HepG2 (cell line): ENCODE measurements around the gene ZFYVE28. TPM values are rescaled to one million over a fixed set of nuclear protein-coding genes. Genes with fewer than 3 reads are reported as not detected.

Experiments used
- ATAC-seq: fragments of 200-7000 bp; cut with Tn5 transposase; 3 replicates; pipeline ENCODE4 v1.9.1; 2020; ENCODE audit warnings: mild to moderate bottlenecking, moderate library complexity
- BruUV-seq: library from RNA; stranded (reverse); fragments of 400-500 nt; replicated peaks from 2 replicates; lab custom pipeline; 2021; lab: Mats Ljungman, UMichigan
- CTCF ChIA-PET: fragments of 300-600 bp; formaldehyde crosslinking; extraction: SDS; loops from one replicate; lab custom pipeline; 2021; ENCODE audit warnings: low total read pairs, inconsistent platforms, low intra/inter-chr PET ratio; lab: Yijun Ruan, JAX
- POLR2A ChIA-PET: fragments of 350-600 bp; sonication (Branson Sonifier 250); formaldehyde crosslinking; loops from one replicate; lab custom pipeline; 2020; ENCODE audit warnings: antibody characterized with exemption, inconsistent platforms; lab: Yijun Ruan, JAX
- DNase-seq: peaks from one replicate; pipeline ENCODE4 v3.0.0-alpha.2; 2015; ENCODE audit warnings: low spot score
- FAIRE-seq: peaks from 3 replicates; lab custom pipeline; 2011; peaks lifted over from hg19 to GRCh38; lab: Jason Lieb, UNC
- H2AFZ ChIP-seq: one replicate; pipeline ENCODE4 v1.6.1; 2011; ENCODE audit warnings: low read length, inconsistent platforms
- H3K27ac ChIP-seq: fragments of 300-600 bp; 3 replicates; pipeline ENCODE4 v1.8.0; 2011; ENCODE audit warnings: mixed run types, mild to moderate bottlenecking, mixed read lengths, low read length, inconsistent platforms; ENCODE audit not compliant: insufficient read depth; ENCODE audit errors: extremely low read length
- H3K27me3 ChIP-seq, 2 experiments: fragments of 200-600 bp in 1 of 2; 2 replicates in 1 of 2; 3 replicates in 1 of 2; pipeline versions ENCODE4 v1.6.0 to v1.8.0; 2011; ENCODE audit warnings: low read length in 2 of 2, mild to moderate bottlenecking in 2 of 2, moderate library complexity in 2 of 2, inconsistent platforms in 1 of 2; ENCODE audit not compliant: insufficient read depth in 2 of 2, control insufficient read depth in 1 of 2
- H3K36me3 ChIP-seq, 2 experiments: fragments of 200-600 bp in 1 of 2; replicated peaks in 1 of 2; 2 replicates in 1 of 2; 3 replicates in 1 of 2; pipeline versions ENCODE4 v1.5.1 to v1.8.0; 2011; ENCODE audit warnings: low read length in 2 of 2, inconsistent platforms in 1 of 2; ENCODE audit not compliant: insufficient read depth in 2 of 2, control insufficient read depth in 1 of 2
- H3K4me1 ChIP-seq: 2 replicates; pipeline ENCODE4 v1.5.1; 2012; ENCODE audit warnings: low read length, inconsistent platforms; ENCODE audit not compliant: insufficient read depth
- H3K4me2 ChIP-seq: 2 replicates; pipeline ENCODE4 v1.6.0; 2011; ENCODE audit warnings: low read depth, low read length, inconsistent platforms
- H3K4me3 ChIP-seq, 3 experiments: fragments of 200-600 bp in 1 of 3; sonication (generic), shearing (Covaris generic) in 1 of 3; replicated peaks in 1 of 3; 2 replicates each; pipeline ENCODE4 v1.5.1; 2011 to 2016; ENCODE audit warnings: low read length in 3 of 3, inconsistent platforms in 2 of 3, low read depth in 2 of 3, mild to moderate bottlenecking in 2 of 3, control low read depth in 1 of 3, mixed read lengths in 1 of 3; ENCODE audit not compliant: insufficient read depth in 1 of 3
- H3K79me2 ChIP-seq: one replicate; pipeline ENCODE4 v1.6.1; 2011; ENCODE audit warnings: low read length, inconsistent platforms; ENCODE audit not compliant: insufficient read depth
- H3K9ac ChIP-seq: 2 replicates; pipeline ENCODE4 v1.6.0; 2011; ENCODE audit warnings: mild to moderate bottlenecking, low read depth, low read length, inconsistent platforms; ENCODE audit not compliant: insufficient read depth
- H3K9me3 ChIP-seq: 2 replicates; pipeline ENCODE4 v1.5.1; 2012; ENCODE audit warnings: mild to moderate bottlenecking, low read length
- H4K20me1 ChIP-seq: 2 replicates; pipeline ENCODE4 v1.6.0; 2011; ENCODE audit warnings: inconsistent platforms, mild to moderate bottlenecking, low read length, moderate library complexity; ENCODE audit not compliant: insufficient read depth
- ATF1 ChIP-seq: IDR thresholded peaks from 2 replicates; pipeline ENCODE4 v1.6.1; 2016; ENCODE audit warnings: mild to moderate bottlenecking, control low read depth
- CEBPB ChIP-seq: IDR thresholded peaks from 2 replicates; pipeline ENCODE4 v1.6.1; 2011; ENCODE audit warnings: low read depth, low read length, improper control_type of control experiment, borderline replicate concordance
- ELF3 ChIP-seq: IDR thresholded peaks from 2 replicates; pipeline ENCODE4 v1.6.1; 2016; ENCODE audit warnings: missing genetic modification reagents, missing compliant biosample characterization
- FOSL1 ChIP-seq: sonication (generic); formaldehyde crosslinking; IDR thresholded peaks from 2 replicates; pipeline ENCODE4 v1.9.0; 2021; ENCODE audit warnings: missing genetic modification reagents, borderline replicate concordance
- HNF1A ChIP-seq, 2 experiments: sonication (generic) in 1 of 2; formaldehyde crosslinking in 1 of 2; IDR thresholded peaks; 2 replicates each; pipeline versions ENCODE4 v1.4.0 to v1.6.1; 2016 to 2020; ENCODE audit warnings: borderline replicate concordance in 1 of 2, low read depth in 1 of 2, mild to moderate bottlenecking in 1 of 2, missing genetic modification reagents in 1 of 2
- PBX2 ChIP-seq: IDR thresholded peaks from 2 replicates; pipeline ENCODE4 v1.6.1; 2016; ENCODE audit warnings: control low read depth
- SCMH1 ChIP-seq: sonication (generic); formaldehyde crosslinking; IDR thresholded peaks from 2 replicates; pipeline ENCODE4 v1.9.0; 2021; ENCODE audit warnings: missing genetic modification reagents, mild to moderate bottlenecking, borderline replicate concordance
- TEAD2 ChIP-seq: sonication (generic); formaldehyde crosslinking; IDR thresholded peaks from 2 replicates; pipeline ENCODE4 v1.9.0; 2021; ENCODE audit warnings: missing genetic modification reagents
- TMF1 ChIP-seq: sonication (generic); formaldehyde crosslinking; IDR thresholded peaks from 2 replicates; pipeline ENCODE4 v1.8.1; 2022; ENCODE audit warnings: low read depth, missing genetic modification reagents
- ZNF224 ChIP-seq: sonication (generic); formaldehyde crosslinking; IDR thresholded peaks from 2 replicates; pipeline ENCODE4 v1.5.0; 2020; ENCODE audit warnings: mild to moderate bottlenecking, missing genetic modification reagents
- ZNF331 ChIP-seq: sonication (generic); formaldehyde crosslinking; IDR thresholded peaks from 2 replicates; pipeline ENCODE4 v1.4.0; 2020; ENCODE audit warnings: missing genetic modification reagents
- ZNF354B ChIP-seq: sonication (generic); formaldehyde crosslinking; IDR thresholded peaks from 2 replicates; pipeline ENCODE4 v1.8.0; 2022; ENCODE audit warnings: mild to moderate bottlenecking, missing genetic modification reagents
- ZNF740 ChIP-seq: sonication (generic); formaldehyde crosslinking; IDR thresholded peaks from 2 replicates; pipeline ENCODE4 v1.4.0; 2020; ENCODE audit warnings: missing genetic modification reagents
- WGBS: methylation state at CpG from one replicate; pipeline ENCODE4 v1.1.6; 2017; ENCODE audit warnings: low lambda C conversion rate; 5-methylcytosine and 5-hydroxymethylcytosine counted together
- in situ Hi-C: cut with HindIII; loops from 2 replicates; pipeline ENCODE4 v1.10.0; 2017; ENCODE audit warnings: low pct_unique_long_range_greater_than_20kb; ENCODE audit not compliant: extremely low pct_ligation_motif_present
- intact Hi-C: fragments of 100-400 bp; cut with micrococcal nuclease; formaldehyde crosslinking; loops from one replicate; pipeline ENCODE4 v1.10.0; 2022; ENCODE audit not compliant: unreplicated experiment
- polyA plus RNA-seq, 8 experiments: library from polyadenylated mRNA; depleted of rRNA in 3 of 8; stranded (reverse) in 7 of 8; unstranded in 1 of 8; fragments of >200 nt; fragmentation: Illumina TruSeq in 4 of 8; extraction: Trizol in 4 of 8; gene quantifications; 2 replicates each; pipeline versions ENCODE4 v1.2.1 to v1.2.3, GENCODE V29; 2011 to 2016; ENCODE audit warnings: low read depth in 4 of 8, missing spikeins in 1 of 8, mixed read lengths in 1 of 8; ENCODE audit not compliant: insufficient read depth in 1 of 8
- total RNA-seq, 5 experiments: library from RNA; depleted of rRNA; stranded (reverse); fragments of >200 nt; fragmentation: Illumina TruSeq; extraction: Trizol; gene quantifications; 2 replicates each; pipeline ENCODE4 v1.2.3, GENCODE V29; 2016; ENCODE audit warnings: low read depth in 1 of 5

Gene ZFYVE28
- total and polyA plus RNA-seq, 2 of the 13 experiments (the other 11 are each of a cell fraction or from before 2014, with no cell fraction given), result 0.12 to 0.22 TPM

GRCh38 chr4:2295900-2296442 lies 122.5 kb downstream of the ZFYVE28 start:
- no peak for TF ChIP-seq ZNF354B (CRISPR knock-in tag)
- peak; percentile 55; the same call in 1 of the 2 replicates for TF ChIP-seq CEBPB
- 64% methylated on average over 7 of the region's 14 CpGs for WGBS
- no peak overlapping the region for H3K4me3 ChIP-seq
- BruUV-seq, result no TSS peak
- intact Hi-C loops, result no loop called here
- POLR2A ChIA-PET, result no interaction called here
- DNase-seq, result no peak
- no peak for FAIRE-seq
- no peak overlapping the region for H2AFZ ChIP-seq
- no peaks in the 10 kb centered on the region for H3K79me2 ChIP-seq
- in situ Hi-C loops, result no loop called here
- no peak overlapping the region for H3K27ac ChIP-seq
- no peaks in the 10 kb centered on the region for H4K20me1 ChIP-seq
- 0 out of 2 replicates have a peak, but pooled peaks cover 9% of the 10 kb centered on the region for H3K4me1 ChIP-seq
- peaks cover 8 to 58% of the 10 kb centered on the region in 2 experiments; a peak in 3 of 5 replicates for H3K27me3 ChIP-seq
- H3K9me3 ChIP-seq, result no peaks in the 10 kb centered on the region
- H3K9ac ChIP-seq, result no peak overlapping the region
- ATAC-seq, result no peak
- H3K4me2 ChIP-seq, result no peak overlapping the region
- CTCF ChIA-PET, result no interaction called here
- no peaks in the 10 kb centered on the region for H3K36me3 ChIP-seq

- Histone ChIP-seq H3K27ac (no peak overlapping the region), H2AFZ (no peak overlapping the region), H3K4me3 (no peak overlapping the region), H3K4me2 (no peak overlapping the region), H3K4me1 (0 out of 2 replicates have a peak, but pooled peaks cover 9% of the 10 kb centered on the region), H3K79me2 (no peaks in the 10 kb centered on the region), H3K36me3 (no peaks in the 10 kb centered on the region), H3K27me3 (peaks cover 8 to 58% of the 10 kb centered on the region in 2 experiments; a peak in 3 of 5 replicates), H3K9ac (no peak overlapping the region), H3K9me3 (no peaks in the 10 kb centered on the region), H4K20me1 (no peaks in the 10 kb centered on the region)
- no peak for FAIRE-seq
- intact Hi-C loops (no loop called here), in situ Hi-C loops (no loop called here)
- no peak for DNase-seq
- ATAC-seq, result no peak
- BruUV-seq, result no TSS peak
- POLR2A ChIA-PET, result no interaction called here
- CTCF ChIA-PET, result no interaction called here
- 59% methylated on average over 9 of the region's 9 CpGs for WGBS
- TF ChIP-seq ZNF224 (CRISPR knock-in tag) (no peak), TEAD2 (CRISPR knock-in tag) (no peak), ZNF740 (CRISPR knock-in tag) (no peak), SCMH1 (CRISPR knock-in tag) (no peak), TMF1 (CRISPR knock-in tag) (no peak), ATF1 (CRISPR knock-in tag) (no peak), HNF1A (IDR thresholded peaks at IDR 0.05; ENCODE audit: low read depth) (no peak), HNF1A (CRISPR knock-in tag; IDR thresholded peaks at IDR 0.05; ENCODE audit: borderline replicate concordance) (no peak), ELF3 (CRISPR knock-in tag) (no peak), FOSL1 (CRISPR knock-in tag) (no peak), ZNF331 (CRISPR knock-in tag) (no peak), PBX2 (CRISPR knock-in tag) (no peak)
Measured at GRCh38 chr4:2295500-2295899, 122.9 kb downstream of the ZFYVE28 start.
